Stimulated activated CD4-positive, alpha-beta T cell treated with anti-CD3 and anti-CD28 coated beads, Interleukin-2, amount 100 ng/mL, for 48 hours (primary cell): Measurements from ENCODE around the gene VAV1.

ENCODE experiments used
- DNase-seq, 2 donors: peaks; one replicate each; pipeline ENCODE4 v3.0.0-alpha.2; 2020

VAV1 gene

GRCh38 chr19:6772028-6772865 is at the start of gene VAV1:
TSS of gene VAV1 (plus strand) at chr19:6772708. CDS start at chr19:6772808, 100 bp downstream.
- peak; percentile 57 to 62 for DNase-seq

- DNase-seq = no peak
These were observed 49.3 kb upstream of the VAV1 start for GRCh38 chr19:6723108-6723618.

- no peak for DNase-seq
These were observed 48.8 kb upstream of the VAV1 start for GRCh38 chr19:6723738-6724137.

- DNase-seq = no peak
These were observed 47.6 kb upstream of the VAV1 start for GRCh38 chr19:6724631-6725492.

- DNase-seq = no peak
These were observed 46.8 kb upstream of the VAV1 start for GRCh38 chr19:6725513-6726231.

- DNase-seq = no peak
These were observed 44.2 kb upstream of the VAV1 start for GRCh38 chr19:6728346-6728745.

- DNase-seq = no peak
These were observed 42.8 kb upstream of the VAV1 start for GRCh38 chr19:6729573-6730152.

- peak; percentile 39 to 55 for DNase-seq
These were observed 42.2 kb upstream of the VAV1 start for GRCh38 chr19:6730153-6730804.

- no peak for DNase-seq
These were observed 41.4 kb upstream of the VAV1 start for GRCh38 chr19:6730941-6731670.

GRCh38 chr19:6731822-6732221 is 40.7 kb upstream of the VAV1 start:
- DNase-seq = no peak

- DNase-seq = no peak
These were observed 39.6 kb upstream of the VAV1 start for GRCh38 chr19:6732803-6733337.

GRCh38 chr19:6733338-6734095 is 39.0 kb upstream of the VAV1 start:
- DNase-seq = no peak

- DNase-seq = no peak
These were observed 38.3 kb upstream of the VAV1 start for GRCh38 chr19:6734096-6734696.

- no peak for DNase-seq
These were observed 37.2 kb upstream of the VAV1 start for GRCh38 chr19:6735181-6735911.

GRCh38 chr19:6736169-6736916 is 36.2 kb upstream of the VAV1 start:
- peak; percentile 49 to 58 for DNase-seq

- no peak for DNase-seq
These were observed 35.6 kb upstream of the VAV1 start for GRCh38 chr19:6736917-6737283.

- peak; percentile 97 to 98 for DNase-seq
These were observed 35.1 kb upstream of the VAV1 start, which contains the start of gene GPR108 for GRCh38 chr19:6737284-6737872. TSS of gene GPR108 (minus strand) at chr19:6737580. CDS start at chr19:6737576, 4 bp downstream.
